GM19438 (cell line): Measurements from ENCODE around the gene TAOK1.

Experiments
- ATAC-seq: cut with Tn5 transposase; IDR thresholded peaks from one replicate; pipeline ENCODE4 v1.9.1; 2021; ENCODE audit warnings: low read depth; ENCODE audit not compliant: unreplicated experiment

TAOK1 gene

GRCh38 chr17:29376667-29377270 lies 13.4 kb upstream of the TAOK1 start:
- ATAC-seq = no peak

- no peak for ATAC-seq
Observed at GRCh38 chr17:29378500-29378899, 11.7 kb upstream of the TAOK1 start.

- no peak for ATAC-seq
Observed at GRCh38 chr17:29379084-29379991, 10.8 kb upstream of the TAOK1 start.

GRCh38 chr17:29383686-29384085 lies 6.5 kb upstream of the TAOK1 start:
- ATAC-seq = no peak

- ATAC-seq = no peak
Observed at GRCh38 chr17:29384901-29385300, 5.3 kb upstream of the TAOK1 start.

GRCh38 chr17:29386760-29387159 lies 3.4 kb upstream of the TAOK1 start:
- ATAC-seq = no peak

GRCh38 chr17:29388937-29389336 lies 1.2 kb upstream of the TAOK1 start:
- ATAC-seq = no peak

- ATAC-seq = peak; percentile 15
Observed at GRCh38 chr17:29390851-29391631, 878 bp downstream of the TAOK1 start.

- ATAC-seq = no peak
Observed at GRCh38 chr17:29393436-29393835, 3.3 kb downstream of the TAOK1 start.

GRCh38 chr17:29394761-29395160 lies 4.6 kb downstream of the TAOK1 start:
- ATAC-seq = no peak

GRCh38 chr17:29396066-29396465 lies 5.9 kb downstream of the TAOK1 start:
- no peak for ATAC-seq

GRCh38 chr17:29399634-29400033 lies 9.5 kb downstream of the TAOK1 start:
- ATAC-seq = no peak

- no peak for ATAC-seq
Observed at GRCh38 chr17:29400818-29401217, 10.7 kb downstream of the TAOK1 start.

- no peak for ATAC-seq
Observed at GRCh38 chr17:29401258-29401657, 11.1 kb downstream of the TAOK1 start.

GRCh38 chr17:29407856-29408255 lies 17.7 kb downstream of the TAOK1 start:
- no peak for ATAC-seq

- ATAC-seq = no peak
Observed at GRCh38 chr17:29409963-29410362, 19.8 kb downstream of the TAOK1 start.

- ATAC-seq = no peak
Observed at GRCh38 chr17:29412780-29413565, 22.8 kb downstream of the TAOK1 start.

GRCh38 chr17:29420128-29420527 lies 30.0 kb downstream of the TAOK1 start:
- ATAC-seq = no peak

- no peak for ATAC-seq
Observed at GRCh38 chr17:29430275-29430674, 40.1 kb downstream of the TAOK1 start.

GRCh38 chr17:29433541-29433940 lies 43.4 kb downstream of the TAOK1 start:
- ATAC-seq = no peak
